B cell (primary cell): ENCODE data around the gene VSTM2B. TPM values are rescaled to one million over a fixed set of nuclear protein-coding genes. Genes with fewer than 3 reads are reported as not detected.

ENCODE experiments used
- ATAC-seq: fragments of 200-7000 bp; cut with Tn5 transposase; one replicate; pipeline ENCODE4 v1.10.0; 2021; ENCODE audit warnings: low read depth, mild to moderate bottlenecking, moderate number of reproducible peaks, moderate library complexity
- CTCF ChIA-PET: fragments of 350-600 bp; sonication (Branson Sonifier 250); formaldehyde crosslinking; loops from one replicate; lab custom pipeline; 2021; ENCODE audit warnings: antibody characterized with exemption, inconsistent platforms; lab: Charles Lee
- POLR2A ChIA-PET: fragments of 350-600 bp; sonication (Branson Sonifier 250); formaldehyde crosslinking; loops from one replicate; lab custom pipeline; 2021; ENCODE audit warnings: antibody characterized with exemption; lab: Charles Lee
- DNase-seq: peaks from one replicate; pipeline ENCODE4 v3.0.0; 2013
- H2AFZ ChIP-seq: 2 replicates; pipeline ENCODE4 v1.6.1; 2012; ENCODE audit warnings: mild to moderate bottlenecking, low read depth, low read length; ENCODE audit not compliant: insufficient read depth, poor library complexity, severe bottlenecking
- H3K27ac ChIP-seq, 2 donors: 1 replicate in 1 of 2; 2 replicates in 1 of 2; pipeline ENCODE4 v1.5.1; 2012 to 2013; ENCODE audit warnings: low read length in 2 of 2, mild to moderate bottlenecking in 2 of 2, moderate library complexity in 1 of 2
- H3K27me3 ChIP-seq, 4 experiments: fragments of 200-600 bp in 1 of 4; sonication (generic) in 1 of 4; replicated peaks in 1 of 4; 1 replicate in 2 of 4; 2 replicates in 2 of 4; pipeline versions ENCODE4 v1.6.1 to v1.7.0; 2013 to 2016; ENCODE audit warnings: low read length in 3 of 4, mild to moderate bottlenecking in 2 of 4, mixed read lengths in 1 of 4, moderate library complexity in 1 of 4; ENCODE audit not compliant: insufficient read depth in 4 of 4, control insufficient read depth in 3 of 4; ENCODE audit errors: control extremely low read depth in 1 of 4
- H3K36me3 ChIP-seq, 2 experiments: replicated peaks in 1 of 2; 1 replicate in 1 of 2; 2 replicates in 1 of 2; pipeline versions ENCODE4 v1.6.1 to v1.7.1; 2013; ENCODE audit warnings: low read length in 1 of 2; ENCODE audit not compliant: insufficient read depth in 2 of 2, control insufficient read depth in 1 of 2; ENCODE audit errors: control extremely low read depth in 1 of 2, extremely low read depth in 1 of 2
- H3K4me1 ChIP-seq, 2 donors: fragments of 200-600 bp in 1 of 2; sonication (generic) in 1 of 2; 1 replicate in 1 of 2; 2 replicates in 1 of 2; pipeline versions ENCODE4 v1.5.1 to v1.6.1; 2013 to 2017; ENCODE audit warnings: low read length in 2 of 2; ENCODE audit not compliant: control insufficient read depth in 2 of 2, insufficient read depth in 2 of 2
- H3K4me2 ChIP-seq: replicated peaks from 2 replicates; pipeline ENCODE3; 2012; ENCODE audit warnings: mild to moderate bottlenecking, low read depth, low read length; ENCODE audit not compliant: poor library complexity, severe bottlenecking
- H3K4me3 ChIP-seq, 5 experiments: fragments of 200-600 bp in 1 of 5; sonication (generic) in 1 of 5; 1 replicate in 3 of 5; 2 replicates in 2 of 5; pipeline versions ENCODE4 v1.5.1 to v1.7.0; 2011 to 2016; ENCODE audit warnings: low read length in 4 of 5, mild to moderate bottlenecking in 4 of 5, low read depth in 2 of 5, control low read depth in 1 of 5, moderate library complexity in 1 of 5; ENCODE audit not compliant: insufficient read depth in 1 of 5; ENCODE audit errors: control extremely low read depth in 1 of 5, extremely low read depth in 1 of 5
- H3K79me2 ChIP-seq: fragments of 200-600 bp; sonication (generic); one replicate; pipeline ENCODE4 v1.6.0; 2016; ENCODE audit warnings: low read length; ENCODE audit not compliant: control insufficient read depth, insufficient read depth
- H3K9ac ChIP-seq: fragments of 200-600 bp; sonication (generic); 2 replicates; pipeline ENCODE4 v1.6.1; 2017; ENCODE audit warnings: mild to moderate bottlenecking, low read length, moderate library complexity
- H3K9me3 ChIP-seq, 3 donors: one replicate each; pipeline versions ENCODE4 v1.6.1 to v1.7.1; 2013; ENCODE audit warnings: low read length in 2 of 3; ENCODE audit not compliant: control insufficient read depth in 2 of 3, insufficient read depth in 1 of 3; ENCODE audit errors: control extremely low read depth in 1 of 3
- H4K20me1 ChIP-seq: 2 replicates; pipeline ENCODE4 v1.6.0; 2012; ENCODE audit warnings: mild to moderate bottlenecking, low read length; ENCODE audit not compliant: insufficient read depth, control insufficient read depth, poor library complexity, severe bottlenecking
- H3K27ac Mint-ChIP-seq: one replicate; pipeline ENCODE4 v1.8.0; 2021; ENCODE audit warnings: mixed read lengths
- H3K27me3 Mint-ChIP-seq: one replicate; pipeline ENCODE4 v1.8.0; 2021; ENCODE audit warnings: mixed read lengths
- H3K4me1 Mint-ChIP-seq: one replicate; pipeline ENCODE4 v1.8.0; 2021; ENCODE audit warnings: mixed read lengths
- H3K4me3 Mint-ChIP-seq: one replicate; pipeline ENCODE4 v1.8.0; 2021; ENCODE audit warnings: mixed read lengths
- H3K9me3 Mint-ChIP-seq: one replicate; pipeline ENCODE4 v1.8.0; 2022; ENCODE audit warnings: mixed read lengths; ENCODE audit not compliant: insufficient read depth
- EZH2 ChIP-seq: IDR thresholded peaks from 2 replicates; pipeline ENCODE4 v1.6.1; 2012; ENCODE audit warnings: borderline replicate concordance, low read depth, mild to moderate bottlenecking, moderate library complexity, low read length; ENCODE audit not compliant: insufficient read depth, poor library complexity, severe bottlenecking
- WGBS: methylation state at CpG from one replicate; pipeline ENCODE4 v1.1.5; 2013; ENCODE audit warnings: missing lambda C conversion rate; ENCODE audit not compliant: insufficient coverage; 5-methylcytosine and 5-hydroxymethylcytosine counted together
- intact Hi-C: fragments of 100-400 bp; cut with micrococcal nuclease; formaldehyde crosslinking; loops from one replicate; pipeline ENCODE4 v1.10.0; 2022
- polyA plus RNA-seq: library from polyadenylated mRNA; depleted of rRNA; stranded (reverse); fragments of >200 nt; gene quantifications from 2 replicates; pipeline ENCODE4 v1.2.3, GENCODE V29; 2012
- total RNA-seq, 2 donors: library from RNA; stranded (reverse); fragments of 120-200 nt in 1 of 2; gene quantifications; 1 replicate in 1 of 2; 2 replicates in 1 of 2; pipeline versions ENCODE4 v1.2.3 to v1.2.4, GENCODE V29; 2013 to 2022
- TF ChIP-seq, protein P1 (sequence below): fragments of 200-600 bp; IDR thresholded peaks from one replicate; pipeline ENCODE4 v1.8.0; 2022; ENCODE audit warnings: antibody characterized with exemption, mild to moderate bottlenecking

VSTM2B gene
- total and polyA plus RNA-seq, 2 donors (not counting 1 experiment from before 2014, with no cell fraction given) = not detected

DNA sequence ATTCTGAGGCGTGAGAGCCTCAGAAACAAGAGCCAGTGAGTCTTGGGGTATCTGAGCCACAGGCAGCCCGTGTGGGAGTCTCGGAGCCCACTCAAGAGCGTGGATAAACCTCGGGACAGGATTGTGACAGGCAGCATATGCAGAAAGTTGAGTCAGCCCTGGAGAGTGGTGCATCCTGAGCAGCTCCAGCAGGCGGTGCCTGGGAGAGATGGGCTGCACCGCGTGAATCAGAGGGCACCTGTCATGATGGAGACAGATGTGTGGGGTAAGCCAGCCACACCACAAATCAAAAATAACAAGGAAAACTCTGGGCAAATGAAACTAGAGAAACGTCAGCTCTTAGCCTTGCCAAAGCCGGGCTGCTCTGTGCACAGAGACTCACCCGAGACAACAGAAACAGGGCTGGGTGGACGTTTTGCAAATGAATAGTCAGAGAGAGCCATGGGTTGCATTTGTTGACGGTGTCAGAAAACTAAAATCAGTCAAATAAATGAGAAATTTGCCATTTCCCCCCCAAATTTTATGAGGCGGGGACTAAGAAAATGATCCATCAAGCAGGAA, 50.3 kb downstream of the VSTM2B start:
- H3K4me3 ChIP-seq = no peak overlapping the region

More for the DNA sequence above, 50.3 kb downstream of the VSTM2B start:
- 55% methylated on average over 8 of the region's 14 CpGs for WGBS
- Mint-ChIP-seq H3K4me3 (no peak overlapping the region), H3K9me3 (no peaks in the 10 kb centered on the region), H3K4me1 (peaks cover 5% of the 10 kb centered on the region), H3K27ac (no peak overlapping the region), H3K27me3 (peaks cover 54% of the 10 kb centered on the region)
- no peaks in the 10 kb centered on the region for H4K20me1 ChIP-seq
- H3K9me3 ChIP-seq = no peaks in the 10 kb centered on the region
- H3K27ac ChIP-seq = no peak overlapping the region
- no peak overlapping the region for H3K4me2 ChIP-seq
- no peaks in the 10 kb centered on the region for H3K4me1 ChIP-seq
- H2AFZ ChIP-seq = no peak overlapping the region
- intact Hi-C loops = no loop called here
- ChIA-PET POLR2A (no interaction called here), CTCF (no interaction called here)
- H3K9ac ChIP-seq = no peak overlapping the region
- H3K79me2 ChIP-seq = no peaks in the 10 kb centered on the region
- no peak for ATAC-seq
- TF ChIP-seq, protein P1, sequence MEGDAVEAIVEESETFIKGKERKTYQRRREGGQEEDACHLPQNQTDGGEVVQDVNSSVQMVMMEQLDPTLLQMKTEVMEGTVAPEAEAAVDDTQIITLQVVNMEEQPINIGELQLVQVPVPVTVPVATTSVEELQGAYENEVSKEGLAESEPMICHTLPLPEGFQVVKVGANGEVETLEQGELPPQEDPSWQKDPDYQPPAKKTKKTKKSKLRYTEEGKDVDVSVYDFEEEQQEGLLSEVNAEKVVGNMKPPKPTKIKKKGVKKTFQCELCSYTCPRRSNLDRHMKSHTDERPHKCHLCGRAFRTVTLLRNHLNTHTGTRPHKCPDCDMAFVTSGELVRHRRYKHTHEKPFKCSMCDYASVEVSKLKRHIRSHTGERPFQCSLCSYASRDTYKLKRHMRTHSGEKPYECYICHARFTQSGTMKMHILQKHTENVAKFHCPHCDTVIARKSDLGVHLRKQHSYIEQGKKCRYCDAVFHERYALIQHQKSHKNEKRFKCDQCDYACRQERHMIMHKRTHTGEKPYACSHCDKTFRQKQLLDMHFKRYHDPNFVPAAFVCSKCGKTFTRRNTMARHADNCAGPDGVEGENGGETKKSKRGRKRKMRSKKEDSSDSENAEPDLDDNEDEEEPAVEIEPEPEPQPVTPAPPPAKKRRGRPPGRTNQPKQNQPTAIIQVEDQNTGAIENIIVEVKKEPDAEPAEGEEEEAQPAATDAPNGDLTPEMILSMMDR = no peak
- TF ChIP-seq EZH2 = no peak
- no peak for DNase-seq
- no peaks in the 10 kb centered on the region for H3K36me3 ChIP-seq
- peaks cover 0 to 13% (median 0%) of the 10 kb centered on the region in 4 experiments for H3K27me3 ChIP-seq
